GM12864 (cell line): Measurements from ENCODE around the gene PNKD.

ENCODE experiments used
- DNase-seq: peaks from one replicate; pipeline ENCODE4 v3.0.0-alpha.2; 2011; ENCODE audit warnings: low read depth
- H3K4me3 ChIP-seq: 2 replicates; pipeline ENCODE4 v1.5.1; 2011; ENCODE audit warnings: mild to moderate bottlenecking, low read depth, low read length, control low read depth
- TF ChIP-seq, protein P1 (sequence below): IDR thresholded peaks from 2 replicates; pipeline ENCODE4 v1.5.1; 2011; ENCODE audit warnings: low read depth, mild to moderate bottlenecking, moderate library complexity, low read length, control low read depth, inconsistent platforms; ENCODE audit errors: missing control alignments

The PNKD gene

DNA sequence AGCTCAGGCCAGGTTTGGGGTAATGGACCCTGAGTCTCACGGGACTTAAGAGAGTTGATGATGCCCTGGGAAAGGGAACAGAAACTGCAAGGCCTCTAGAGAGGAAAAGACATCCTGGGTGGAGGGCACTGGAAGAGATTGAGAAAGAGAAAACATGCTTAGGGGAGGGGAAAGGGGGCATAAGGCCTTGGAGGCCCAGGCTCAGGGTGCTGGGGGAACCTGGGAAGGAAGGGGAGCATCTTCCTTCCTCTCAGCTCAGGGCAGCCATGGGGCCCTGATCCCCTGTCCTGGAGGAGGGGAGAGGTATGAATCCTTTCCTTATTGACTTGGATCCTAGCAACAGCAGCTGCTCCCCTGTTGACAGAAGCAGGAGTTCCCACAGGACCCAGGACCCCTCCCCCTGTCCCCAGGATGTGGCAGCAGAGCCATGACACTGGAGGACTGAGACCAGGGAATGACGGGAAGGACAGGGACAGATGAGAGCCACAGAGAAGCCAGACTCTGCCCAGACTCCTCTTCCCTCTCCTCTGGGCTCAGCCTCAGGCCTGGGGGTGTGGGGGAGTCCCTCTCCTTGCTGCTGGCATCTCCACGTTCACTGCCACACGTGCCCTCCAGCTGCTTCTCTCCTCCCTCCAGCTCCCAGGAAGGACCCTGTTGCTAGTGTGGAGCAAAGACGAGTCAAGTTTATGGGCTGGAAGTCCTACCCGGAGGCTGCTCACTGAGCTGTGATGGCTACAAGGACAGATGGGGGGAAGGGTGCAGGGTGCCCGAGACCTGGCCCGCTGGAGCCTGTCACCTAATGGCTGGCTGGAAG is 8.7 kb upstream of the PNKD start:
- DNase-seq: no peak
- TF ChIP-seq, protein P1, sequence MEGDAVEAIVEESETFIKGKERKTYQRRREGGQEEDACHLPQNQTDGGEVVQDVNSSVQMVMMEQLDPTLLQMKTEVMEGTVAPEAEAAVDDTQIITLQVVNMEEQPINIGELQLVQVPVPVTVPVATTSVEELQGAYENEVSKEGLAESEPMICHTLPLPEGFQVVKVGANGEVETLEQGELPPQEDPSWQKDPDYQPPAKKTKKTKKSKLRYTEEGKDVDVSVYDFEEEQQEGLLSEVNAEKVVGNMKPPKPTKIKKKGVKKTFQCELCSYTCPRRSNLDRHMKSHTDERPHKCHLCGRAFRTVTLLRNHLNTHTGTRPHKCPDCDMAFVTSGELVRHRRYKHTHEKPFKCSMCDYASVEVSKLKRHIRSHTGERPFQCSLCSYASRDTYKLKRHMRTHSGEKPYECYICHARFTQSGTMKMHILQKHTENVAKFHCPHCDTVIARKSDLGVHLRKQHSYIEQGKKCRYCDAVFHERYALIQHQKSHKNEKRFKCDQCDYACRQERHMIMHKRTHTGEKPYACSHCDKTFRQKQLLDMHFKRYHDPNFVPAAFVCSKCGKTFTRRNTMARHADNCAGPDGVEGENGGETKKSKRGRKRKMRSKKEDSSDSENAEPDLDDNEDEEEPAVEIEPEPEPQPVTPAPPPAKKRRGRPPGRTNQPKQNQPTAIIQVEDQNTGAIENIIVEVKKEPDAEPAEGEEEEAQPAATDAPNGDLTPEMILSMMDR: no peak
- no peak overlapping the region for H3K4me3 ChIP-seq

DNA sequence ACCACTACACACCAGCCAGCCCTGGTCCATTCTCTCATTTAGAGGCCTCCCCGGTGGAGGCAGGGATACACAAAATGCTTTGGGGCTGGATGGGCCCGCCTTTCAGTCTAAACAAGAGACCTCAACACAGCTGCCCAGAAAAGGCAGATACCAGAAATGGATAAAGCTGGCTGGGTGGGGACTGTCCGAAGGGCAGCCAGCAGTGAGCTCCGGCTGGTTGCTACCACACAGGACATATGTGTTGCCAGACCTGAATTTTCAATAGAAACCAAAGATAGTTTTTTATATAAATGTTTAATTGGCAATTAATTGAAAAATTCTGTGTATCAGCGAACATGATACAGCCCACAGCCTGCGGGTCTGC is 8.1 kb upstream of the PNKD start:
- no peak for DNase-seq
- no peak overlapping the region for H3K4me3 ChIP-seq

DNA sequence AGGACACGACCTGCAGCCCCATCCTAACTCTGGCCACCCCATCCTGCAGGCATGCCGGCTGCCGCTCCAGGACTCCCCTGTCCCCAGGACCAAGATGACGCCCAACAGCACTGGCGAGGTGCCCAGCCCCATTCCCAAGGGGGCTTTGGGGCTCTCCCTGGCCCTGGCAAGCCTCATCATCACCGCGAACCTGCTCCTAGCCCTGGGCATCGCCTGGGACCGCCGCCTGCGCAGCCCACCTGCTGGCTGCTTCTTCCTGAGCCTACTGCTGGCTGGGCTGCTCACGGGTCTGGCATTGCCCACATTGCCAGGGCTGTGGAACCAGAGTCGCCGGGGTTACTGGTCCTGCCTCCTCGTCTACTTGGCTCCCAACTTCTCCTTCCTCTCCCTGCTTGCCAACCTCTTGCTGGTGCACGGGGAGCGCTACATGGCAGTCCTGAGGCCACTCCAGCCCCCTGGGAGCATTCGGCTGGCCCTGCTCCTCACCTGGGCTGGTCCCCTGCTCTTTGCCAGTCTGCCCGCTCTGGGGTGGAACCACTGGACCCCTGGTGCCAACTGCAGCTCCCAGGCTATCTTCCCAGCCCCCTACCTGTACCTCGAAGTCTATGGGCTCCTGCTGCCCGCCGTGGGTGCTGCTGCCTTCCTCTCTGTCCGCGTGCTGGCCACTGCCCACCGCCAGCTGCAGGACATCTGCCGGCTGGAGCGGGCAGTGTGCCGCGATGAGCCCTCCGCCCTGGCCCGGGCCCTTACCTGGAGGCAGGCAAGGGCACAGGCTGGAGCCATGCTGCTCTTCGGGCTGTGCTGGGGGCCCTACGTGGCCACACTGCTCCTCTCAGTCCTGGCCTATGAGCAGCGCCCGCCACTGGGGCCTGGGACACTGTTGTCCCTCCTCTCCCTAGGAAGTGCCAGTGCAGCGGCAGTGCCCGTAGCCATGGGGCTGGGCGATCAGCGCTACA is 7.4 kb upstream of the PNKD start:
- no peak overlapping the region for H3K4me3 ChIP-seq
- no peak for DNase-seq
- TF ChIP-seq, protein P1: no peak

More for the DNA sequence above, 8.1 kb upstream of the PNKD start:
- TF ChIP-seq, protein P1: no peak

DNA sequence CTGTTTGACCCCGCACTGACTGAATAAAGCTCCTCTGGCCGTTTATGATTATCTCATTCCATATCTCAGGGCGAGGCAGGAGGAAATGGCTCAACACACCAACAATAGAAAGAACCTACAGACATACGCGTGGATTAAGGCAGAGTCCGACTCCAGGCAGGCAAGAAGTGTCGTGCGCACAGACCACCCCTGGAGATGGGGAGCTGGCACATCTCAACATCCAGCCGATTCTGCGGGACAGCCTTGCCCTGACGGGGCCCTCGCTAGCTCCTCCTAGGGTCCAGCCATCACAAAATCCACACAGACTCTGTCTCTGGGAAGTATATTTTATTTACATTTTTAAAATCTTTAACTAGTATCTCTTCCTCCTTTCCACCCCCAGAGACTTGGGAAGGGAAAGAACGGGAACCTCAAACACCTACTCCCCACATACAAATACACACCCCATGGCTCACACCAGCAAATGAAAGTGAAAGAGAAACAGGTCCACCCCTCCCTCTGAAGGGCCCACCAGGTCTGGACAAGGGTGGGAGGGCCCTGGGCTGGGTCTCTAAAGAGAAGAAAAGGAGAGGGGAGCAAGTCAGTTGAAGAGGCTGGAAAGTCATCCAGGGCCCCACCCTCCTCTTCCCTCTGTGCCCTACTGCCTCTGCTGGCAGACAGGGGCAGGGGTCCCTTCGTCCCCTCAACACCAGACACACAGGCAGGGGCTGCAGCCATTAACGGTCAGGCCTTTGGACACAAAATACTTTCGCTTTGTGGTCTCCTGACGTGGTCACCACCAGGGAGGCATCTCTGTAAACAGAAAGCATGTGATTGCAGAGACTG is 6.3 kb upstream of the PNKD start:
- TF ChIP-seq, protein P1: no peak
- H3K4me3 ChIP-seq: no peak overlapping the region
- no peak for DNase-seq

DNA sequence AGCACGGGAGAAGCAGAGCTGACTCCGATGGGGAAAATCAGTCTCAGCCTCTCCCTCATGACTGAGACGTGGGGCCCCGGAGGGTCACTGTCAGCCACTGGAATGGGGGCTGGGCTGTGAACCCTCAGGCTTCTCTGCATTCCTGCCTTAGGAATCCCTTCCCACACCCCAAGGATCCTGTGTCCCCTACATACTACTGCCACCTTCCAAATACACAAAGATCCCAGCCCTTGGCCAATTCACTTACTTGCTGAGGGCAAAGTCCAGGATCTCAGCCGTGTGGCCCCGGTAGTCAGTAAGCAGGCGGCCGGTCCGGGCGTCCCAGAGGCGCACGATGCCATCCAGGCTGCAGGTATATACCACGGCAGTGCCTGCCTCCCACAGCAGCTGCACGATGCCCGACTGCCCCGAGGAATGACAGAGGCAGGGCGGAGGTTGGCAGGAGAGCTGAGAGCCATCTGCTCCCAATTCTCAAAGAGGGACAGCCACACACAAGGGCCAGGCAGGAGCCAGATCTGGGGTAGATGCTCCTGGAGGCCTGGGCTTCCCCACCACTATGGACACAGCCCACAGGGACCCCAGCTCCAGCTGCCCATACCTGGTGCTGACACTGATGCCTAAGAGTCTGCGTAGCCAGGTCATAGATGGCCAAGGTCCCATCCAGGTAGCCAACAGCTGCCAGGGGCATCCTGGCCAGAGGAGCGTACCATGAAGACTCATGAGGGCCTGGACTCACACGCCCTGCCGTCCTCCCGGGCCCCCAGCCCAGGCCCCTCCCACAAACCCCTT is 5.4 kb upstream of the PNKD start:
- TF ChIP-seq, protein P1: no peak
- no peak overlapping the region for H3K4me3 ChIP-seq
- DNase-seq: no peak

DNA sequence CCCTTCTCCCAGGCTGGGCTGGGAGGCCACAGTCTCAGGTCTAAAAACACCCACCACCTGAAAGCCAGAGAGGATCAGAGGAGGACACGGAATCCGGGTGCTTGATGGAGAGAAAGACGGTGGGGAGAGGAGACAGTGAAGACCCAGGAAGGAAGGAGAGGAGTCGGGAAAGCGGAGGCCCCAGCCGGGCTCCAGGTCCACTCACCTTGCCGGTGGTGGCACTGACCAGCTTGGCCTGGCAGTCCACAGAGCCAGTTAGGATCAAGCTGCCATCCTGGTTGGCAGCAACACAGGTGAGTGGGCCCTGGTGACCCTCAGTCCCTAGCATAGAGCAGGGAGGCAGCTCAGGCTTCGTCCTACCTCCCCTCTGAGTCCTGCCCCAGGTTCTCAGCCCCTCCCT is 4.7 kb upstream of the PNKD start:
- TF ChIP-seq, protein P1: no peak
- no peak overlapping the region for H3K4me3 ChIP-seq
- no peak for DNase-seq
